ENCODE data around the gene XDH.

DNA sequence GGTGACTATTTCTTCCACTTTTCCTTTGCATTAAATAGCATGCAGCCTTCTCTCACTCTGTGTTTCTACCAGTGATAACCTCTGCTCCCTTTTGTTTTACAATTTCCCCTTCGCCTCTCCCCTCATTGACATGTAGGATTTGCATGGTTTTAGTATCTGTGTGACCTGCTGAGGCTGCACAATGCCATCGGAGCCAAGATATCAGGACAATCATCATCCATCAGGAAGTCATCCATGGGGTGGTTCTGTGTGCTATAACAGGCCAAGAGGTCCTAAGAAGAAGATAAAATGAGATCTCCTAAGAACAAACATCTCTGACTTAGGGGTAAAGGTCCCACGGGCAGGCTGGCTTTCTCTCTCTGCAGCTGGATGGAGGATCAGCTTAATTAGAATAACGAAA lies 115.0 kb downstream of the XDH start:
- TF ChIP-seq, protein P1, sequence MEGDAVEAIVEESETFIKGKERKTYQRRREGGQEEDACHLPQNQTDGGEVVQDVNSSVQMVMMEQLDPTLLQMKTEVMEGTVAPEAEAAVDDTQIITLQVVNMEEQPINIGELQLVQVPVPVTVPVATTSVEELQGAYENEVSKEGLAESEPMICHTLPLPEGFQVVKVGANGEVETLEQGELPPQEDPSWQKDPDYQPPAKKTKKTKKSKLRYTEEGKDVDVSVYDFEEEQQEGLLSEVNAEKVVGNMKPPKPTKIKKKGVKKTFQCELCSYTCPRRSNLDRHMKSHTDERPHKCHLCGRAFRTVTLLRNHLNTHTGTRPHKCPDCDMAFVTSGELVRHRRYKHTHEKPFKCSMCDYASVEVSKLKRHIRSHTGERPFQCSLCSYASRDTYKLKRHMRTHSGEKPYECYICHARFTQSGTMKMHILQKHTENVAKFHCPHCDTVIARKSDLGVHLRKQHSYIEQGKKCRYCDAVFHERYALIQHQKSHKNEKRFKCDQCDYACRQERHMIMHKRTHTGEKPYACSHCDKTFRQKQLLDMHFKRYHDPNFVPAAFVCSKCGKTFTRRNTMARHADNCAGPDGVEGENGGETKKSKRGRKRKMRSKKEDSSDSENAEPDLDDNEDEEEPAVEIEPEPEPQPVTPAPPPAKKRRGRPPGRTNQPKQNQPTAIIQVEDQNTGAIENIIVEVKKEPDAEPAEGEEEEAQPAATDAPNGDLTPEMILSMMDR (IDR thresholded peaks at IDR 0.05): no peak
- no peak for TF ChIP-seq POLR2A (IDR thresholded peaks at IDR 0.05)
